NB4 (cell line): ENCODE measurements around the gene UTP15.

Experiments
- CTCF ChIP-seq: IDR thresholded peaks from one replicate; pipeline ENCODE4 v1.5.1; 2012; ENCODE audit warnings: low read depth, low read length
- MAX ChIP-seq: IDR thresholded peaks from 2 replicates; pipeline ENCODE4 v1.6.1; 2011; ENCODE audit warnings: low read depth, low read length
- MYC ChIP-seq: IDR thresholded peaks from 2 replicates; pipeline ENCODE4 v1.6.1; 2011; ENCODE audit warnings: low read depth, low read length
- POLR2A ChIP-seq: IDR thresholded peaks from 2 replicates; pipeline ENCODE4 v1.6.1; 2011; ENCODE audit warnings: mild to moderate bottlenecking; ENCODE audit not compliant: insufficient read length; ENCODE audit errors: extremely low read depth

- TF ChIP-seq CTCF (no peak), POLR2A (no peak), MYC (no peak), MAX (no peak)
These were observed 54.2 kb downstream of the UTP15 start for GRCh38 chr5:73619606-73620333.
